Trophoblast cell (in vitro differentiated cells and primary cell): ENCODE results near the gene ABAT.
A peak's percentile ranks its signal among the peaks of the same experiment; 100 is the strongest.

Experiments used
- DNase-seq, 2 donors: peaks; one replicate each; pipeline ENCODE4 v3.0.0-alpha.2; 2016
- H2AFZ ChIP-seq: 2 replicates; pipeline ENCODE4 v1.6.1; 2013; ENCODE audit warnings: low read length, moderate library complexity, mild to moderate bottlenecking; ENCODE audit not compliant: insufficient read depth, poor library complexity
- H2AK5ac ChIP-seq: 2 replicates; pipeline ENCODE4 v1.6.1; 2013; ENCODE audit warnings: mild to moderate bottlenecking, low read length
- H2BK120ac ChIP-seq: 2 replicates; pipeline ENCODE4 v1.6.1; 2013; ENCODE audit warnings: low read length, mild to moderate bottlenecking, moderate library complexity; ENCODE audit not compliant: insufficient read depth, poor library complexity
- H2BK12ac ChIP-seq: 2 replicates; pipeline ENCODE4 v1.6.1; 2013; ENCODE audit warnings: mild to moderate bottlenecking, low read length, moderate library complexity
- H2BK5ac ChIP-seq: 2 replicates; pipeline ENCODE4 v1.6.1; 2013; ENCODE audit warnings: low read length, low read depth, moderate library complexity, mild to moderate bottlenecking; ENCODE audit not compliant: poor library complexity
- H3K14ac ChIP-seq: 2 replicates; pipeline ENCODE4 v1.6.1; 2013; ENCODE audit warnings: mild to moderate bottlenecking, low read length
- H3K18ac ChIP-seq: 2 replicates; pipeline ENCODE4 v1.6.1; 2013; ENCODE audit warnings: mild to moderate bottlenecking, low read length
- H3K23ac ChIP-seq: 2 replicates; pipeline ENCODE4 v1.6.1; 2013; ENCODE audit warnings: low read length
- H3K27ac ChIP-seq: 2 replicates; pipeline ENCODE4 v1.5.1; 2013; ENCODE audit warnings: low read depth, mild to moderate bottlenecking, inconsistent platforms, low read length, moderate library complexity
- H3K27me3 ChIP-seq: 2 replicates; pipeline ENCODE4 v1.6.1; 2013; ENCODE audit warnings: inconsistent platforms, mild to moderate bottlenecking, low read length, moderate library complexity; ENCODE audit not compliant: insufficient read depth
- H3K36me3 ChIP-seq, 2 experiments: 1 replicate in 1 of 2; 2 replicates in 1 of 2; pipeline ENCODE4 v1.6.1; 2013; ENCODE audit warnings: low read length in 2 of 2, mild to moderate bottlenecking in 2 of 2, moderate library complexity in 1 of 2; ENCODE audit not compliant: insufficient read depth in 2 of 2, control insufficient read depth in 1 of 2
- H3K4ac ChIP-seq: 2 replicates; pipeline ENCODE4 v1.6.1; 2013; ENCODE audit warnings: low read depth, mild to moderate bottlenecking, low read length, moderate library complexity
- H3K4me1 ChIP-seq, 2 experiments: 1 replicate in 1 of 2; 2 replicates in 1 of 2; pipeline ENCODE4 v1.6.1; 2013; ENCODE audit warnings: low read length in 2 of 2, mild to moderate bottlenecking in 2 of 2, moderate library complexity in 1 of 2; ENCODE audit not compliant: insufficient read depth in 2 of 2, control insufficient read depth in 1 of 2
- H3K4me2 ChIP-seq: 2 replicates; pipeline ENCODE4 v1.6.1; 2013; ENCODE audit warnings: inconsistent platforms, mild to moderate bottlenecking, low read length, moderate library complexity
- H3K4me3 ChIP-seq: 2 replicates; pipeline ENCODE4 v1.5.1; 2013; ENCODE audit warnings: mild to moderate bottlenecking, low read depth, low read length, inconsistent platforms
- H3K79me1 ChIP-seq: one replicate; pipeline ENCODE4 v1.6.1; 2013; ENCODE audit warnings: low read length
- H3K79me2 ChIP-seq: 2 replicates; pipeline ENCODE4 v1.6.1; 2013; ENCODE audit warnings: low read length, mild to moderate bottlenecking; ENCODE audit not compliant: control insufficient read depth, insufficient read depth, poor library complexity
- H3K9ac ChIP-seq: 2 replicates; pipeline ENCODE4 v1.6.1; 2013; ENCODE audit warnings: mild to moderate bottlenecking, low read length
- H3K9me3 ChIP-seq: 2 replicates; pipeline ENCODE4 v1.6.1; 2013; ENCODE audit warnings: low read depth, mild to moderate bottlenecking, control low read depth, inconsistent platforms, low read length; ENCODE audit not compliant: insufficient read depth
- H4K12ac ChIP-seq: 2 replicates; pipeline ENCODE4 v1.6.1; 2013; ENCODE audit warnings: low read depth, mild to moderate bottlenecking, low read length, moderate library complexity
- H4K8ac ChIP-seq: 2 replicates; pipeline ENCODE4 v1.6.1; 2013; ENCODE audit warnings: low read depth, mild to moderate bottlenecking, low read length, moderate library complexity
- H4K91ac ChIP-seq: one replicate; pipeline ENCODE4 v1.6.1; 2013; ENCODE audit warnings: low read depth, mild to moderate bottlenecking, low read length, moderate library complexity
- WGBS: extraction: QIAGEN DNeasy Blood & Tissue Kit; methylation state at CpG from one replicate; pipeline ENCODE4 v1.1.7; 2013; ENCODE audit warnings: missing lambda C conversion rate; ENCODE audit not compliant: insufficient read length, insufficient coverage; ENCODE audit errors: extremely low coverage; 5-methylcytosine and 5-hydroxymethylcytosine counted together

ABAT gene

GRCh38 chr16:8806272-8806983 lies 132.0 kb downstream of the ABAT start:
- H2AFZ ChIP-seq: no peak overlapping the region
- H3K4ac ChIP-seq: peak overlapping the region; percentile 33
- H2BK5ac ChIP-seq: no peak overlapping the region
- no peaks in the 10 kb centered on the region for H3K4me1 ChIP-seq
- no peak overlapping the region for H4K8ac ChIP-seq
- H3K4me3 ChIP-seq: no peak overlapping the region
- no peaks in the 10 kb centered on the region for H3K79me1 ChIP-seq
- no peak overlapping the region for H2AK5ac ChIP-seq
- H2BK12ac ChIP-seq: no peak overlapping the region
- H4K12ac ChIP-seq: no peak overlapping the region
- no peak overlapping the region for H3K14ac ChIP-seq
- DNase-seq: no peak
- H4K91ac ChIP-seq: no peak overlapping the region
- no peak overlapping the region for H3K9ac ChIP-seq
- H3K4me2 ChIP-seq: no peak overlapping the region
- H3K27me3 ChIP-seq: no peaks in the 10 kb centered on the region
- H3K36me3 ChIP-seq: peaks cover 55 to 76% of the 10 kb centered on the region in 2 experiments
- H3K18ac ChIP-seq: no peak overlapping the region
- H3K23ac ChIP-seq: no peak overlapping the region
- WGBS: no CpG with 5 or more reads among the region's 13 CpGs
- H3K79me2 ChIP-seq: no peaks in the 10 kb centered on the region
- H3K9me3 ChIP-seq: no peaks in the 10 kb centered on the region
- H3K27ac ChIP-seq: no peak overlapping the region
- no peak overlapping the region for H2BK120ac ChIP-seq

GRCh38 chr16:8807189-8807588 lies 132.8 kb downstream of the ABAT start:
- H2BK12ac ChIP-seq: no peak overlapping the region
- no peak overlapping the region for H3K4ac ChIP-seq
- no peak overlapping the region for H2BK5ac ChIP-seq
- H2AFZ ChIP-seq: no peak overlapping the region
- H4K12ac ChIP-seq: no peak overlapping the region
- no peak overlapping the region for H3K4me3 ChIP-seq
- no peak overlapping the region for H3K4me2 ChIP-seq
- H3K9ac ChIP-seq: no peak overlapping the region
- no peak overlapping the region for H3K23ac ChIP-seq
- no peaks in the 10 kb centered on the region for H3K79me1 ChIP-seq
- no peak overlapping the region for H4K91ac ChIP-seq
- H3K9me3 ChIP-seq: no peaks in the 10 kb centered on the region
- H3K27me3 ChIP-seq: no peaks in the 10 kb centered on the region
- H3K14ac ChIP-seq: no peak overlapping the region
- no peaks in the 10 kb centered on the region for H3K4me1 ChIP-seq
- no peak overlapping the region for H2BK120ac ChIP-seq
- WGBS: no CpG with 5 or more reads among the region's 5 CpGs
- no peak overlapping the region for H3K18ac ChIP-seq
- peaks cover 53 to 78% of the 10 kb centered on the region in 2 experiments for H3K36me3 ChIP-seq
- no peak overlapping the region for H2AK5ac ChIP-seq
- H3K79me2 ChIP-seq: no peaks in the 10 kb centered on the region
- no peak for DNase-seq
- H3K27ac ChIP-seq: no peak overlapping the region
- H4K8ac ChIP-seq: no peak overlapping the region

DNA sequence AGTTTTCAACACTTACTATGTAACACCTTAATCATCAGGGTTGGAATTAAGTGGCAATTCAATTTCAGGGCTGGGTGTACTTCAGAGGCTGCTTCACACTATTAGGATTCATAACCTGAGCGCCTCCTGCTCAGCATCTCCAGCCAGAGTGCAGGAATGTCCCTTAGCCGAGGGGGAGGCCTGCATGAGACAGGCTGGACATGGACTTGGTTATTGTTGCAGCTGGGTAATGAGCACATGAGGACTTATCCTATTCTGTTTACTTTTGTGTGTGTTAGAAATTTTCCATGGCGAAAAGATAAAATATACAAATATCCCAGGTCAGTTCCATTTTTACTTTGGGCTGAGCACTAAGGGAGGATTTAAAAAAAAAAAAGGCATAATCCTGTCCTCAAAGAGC lies 133.6 kb downstream of the ABAT start:
- no peak overlapping the region for H3K18ac ChIP-seq
- no peak overlapping the region for H3K14ac ChIP-seq
- H4K12ac ChIP-seq: no peak overlapping the region
- H3K4me3 ChIP-seq: no peak overlapping the region
- no peak overlapping the region for H2AK5ac ChIP-seq
- no peaks in the 10 kb centered on the region for H3K79me2 ChIP-seq
- H3K9me3 ChIP-seq: no peaks in the 10 kb centered on the region
- H3K27ac ChIP-seq: no peak overlapping the region
- no peak overlapping the region for H4K8ac ChIP-seq
- no peak overlapping the region for H3K4ac ChIP-seq
- H3K4me2 ChIP-seq: no peak overlapping the region
- WGBS: no CpG with 5 or more reads among the region's 3 CpGs
- H2BK12ac ChIP-seq: no peak overlapping the region
- H3K23ac ChIP-seq: no peak overlapping the region
- no peaks in the 10 kb centered on the region for H3K4me1 ChIP-seq
- no peak overlapping the region for H2AFZ ChIP-seq
- H3K79me1 ChIP-seq: no peaks in the 10 kb centered on the region
- no peaks in the 10 kb centered on the region for H3K27me3 ChIP-seq
- no peak overlapping the region for H3K9ac ChIP-seq
- H4K91ac ChIP-seq: no peak overlapping the region
- no peak overlapping the region for H2BK5ac ChIP-seq
- DNase-seq: no peak
- peaks cover 52 to 80% of the 10 kb centered on the region in 2 experiments for H3K36me3 ChIP-seq
- H2BK120ac ChIP-seq: no peak overlapping the region

GRCh38 chr16:8808613-8809353 lies 134.4 kb downstream of the ABAT start:
- Histone ChIP-seq H2AFZ (no peak overlapping the region), H4K12ac (no peak overlapping the region), H2AK5ac (no peak overlapping the region), H4K8ac (no peak overlapping the region), H3K4me2 (no peak overlapping the region), H2BK5ac (no peak overlapping the region), H3K23ac (no peak overlapping the region), H3K36me3 (peaks cover 56 to 80% of the 10 kb centered on the region in 2 experiments), H4K91ac (no peak overlapping the region), H3K27ac (no peak overlapping the region), H3K4ac (no peak overlapping the region), H3K4me1 (no peaks in the 10 kb centered on the region), H2BK120ac (no peak overlapping the region), H3K9ac (no peak overlapping the region), H3K4me3 (no peak overlapping the region), H3K27me3 (no peaks in the 10 kb centered on the region), H3K18ac (no peak overlapping the region), H3K79me2 (no peaks in the 10 kb centered on the region), H3K14ac (no peak overlapping the region), H3K79me1 (no peaks in the 10 kb centered on the region), H3K9me3 (no peaks in the 10 kb centered on the region), H2BK12ac (no peak overlapping the region)
- no CpG with 5 or more reads among the region's 11 CpGs for WGBS
- DNase-seq: no peak
